Kidney tubule cell (primary cell): ENCODE results near the gene AGBL5.
A peak's percentile ranks its signal among the peaks of the same experiment; 100 is the strongest.
"Not testable (repeated sequence)": the region's sequence is repeated elsewhere in the genome, so short reads cannot be mapped to it uniquely, and the experiment has no call there.

Experiments used
- DNase-seq: peaks from one replicate; pipeline ENCODE4 v3.0.0-alpha.2; 2018; ENCODE audit warnings: low spot score

AGBL5 gene

DNA sequence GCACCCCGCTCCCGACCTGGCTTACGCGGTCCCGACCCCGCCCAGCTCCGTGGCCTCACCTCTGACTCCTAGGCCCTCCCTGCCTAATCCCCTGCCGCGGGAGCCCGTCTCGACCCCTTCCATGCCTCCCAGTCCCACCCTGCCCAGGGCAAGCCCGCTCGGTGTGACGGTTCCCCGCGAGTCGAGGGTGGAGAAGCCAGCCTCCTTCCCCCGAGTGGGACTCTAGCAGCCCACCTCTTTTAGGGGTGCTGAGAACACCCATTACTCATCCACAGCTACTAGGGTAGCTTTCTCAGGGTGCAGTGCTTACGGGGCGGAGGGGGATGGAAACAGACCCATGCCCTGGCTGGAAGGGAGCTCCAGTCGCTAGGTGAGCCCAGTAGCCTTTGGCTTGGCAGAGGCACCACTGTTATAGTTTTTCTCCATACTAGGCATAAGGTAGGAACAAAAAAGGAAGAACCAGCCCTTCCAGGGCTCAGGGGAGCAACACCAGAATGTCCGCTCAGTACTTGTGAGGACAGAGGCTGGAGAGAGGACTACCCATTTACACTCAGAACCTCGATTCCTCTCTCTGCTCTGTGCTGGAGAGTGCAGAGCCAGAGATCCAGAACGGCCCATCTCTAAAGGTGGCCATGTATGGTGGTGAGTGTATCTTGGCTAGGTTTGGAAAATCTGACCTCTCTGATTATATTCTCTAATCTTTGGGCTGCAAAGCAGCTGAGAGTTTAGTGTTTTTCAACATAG, 606 bp downstream of the AGBL5 start:
- DNase-seq, result peak; percentile 13

DNA sequence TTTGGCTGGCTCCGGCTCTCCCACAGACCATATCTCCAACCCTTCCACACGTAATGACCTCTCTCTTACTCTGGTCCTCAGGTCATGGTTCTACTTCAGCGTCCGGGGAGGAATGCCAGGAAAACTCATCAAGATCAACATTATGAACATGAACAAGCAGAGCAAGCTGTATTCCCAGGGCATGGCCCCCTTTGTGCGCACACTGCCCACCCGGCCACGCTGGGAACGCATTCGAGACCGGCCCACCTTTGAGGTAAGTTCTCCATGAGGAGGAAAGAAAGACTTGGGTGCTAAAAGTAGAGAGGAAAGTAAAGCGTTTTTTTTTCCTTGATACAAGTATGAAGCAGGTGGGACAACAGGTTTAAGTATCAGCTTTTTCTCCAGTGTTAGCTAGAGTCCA, 1.9 kb downstream of the AGBL5 start:
- DNase-seq, result no peak

DNA sequence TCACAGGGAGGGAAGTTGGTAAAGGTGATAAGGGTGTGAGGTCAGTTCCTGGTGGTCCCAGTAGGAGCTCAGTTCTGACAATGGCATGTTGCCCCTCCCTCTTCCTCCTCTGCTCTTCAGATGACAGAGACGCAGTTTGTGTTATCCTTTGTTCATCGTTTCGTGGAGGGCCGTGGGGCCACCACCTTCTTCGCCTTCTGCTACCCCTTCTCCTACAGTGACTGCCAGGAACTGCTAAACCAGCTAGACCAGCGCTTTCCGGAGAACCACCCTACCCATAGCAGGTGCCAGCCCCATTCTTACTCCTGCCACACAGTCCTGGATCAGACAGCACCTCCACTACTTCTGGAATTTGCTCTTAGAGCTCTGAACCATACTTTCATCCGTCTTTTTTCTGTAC, 2.3 kb downstream of the AGBL5 start:
- DNase-seq, result no peak

DNA sequence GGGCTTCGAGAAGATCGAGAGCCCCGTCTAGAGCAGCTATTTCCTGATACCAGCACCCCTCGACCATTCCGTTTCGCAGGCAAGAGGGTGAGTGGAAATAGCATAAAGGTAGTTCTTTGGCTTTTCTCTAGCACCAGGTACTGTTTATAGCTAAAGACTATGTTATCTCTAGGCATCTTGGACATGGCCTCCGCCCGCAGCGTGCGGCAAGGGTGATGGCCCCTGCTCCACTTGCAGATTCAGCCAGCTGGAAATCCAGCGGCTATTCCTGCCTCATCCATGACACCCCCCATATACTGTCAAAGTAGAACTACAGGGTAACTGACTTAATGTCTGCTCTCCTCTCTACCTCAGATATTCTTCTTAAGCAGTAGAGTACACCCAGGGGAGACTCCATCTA, 3.3 kb downstream of the AGBL5 start:
- DNase-seq, result no peak

DNA sequence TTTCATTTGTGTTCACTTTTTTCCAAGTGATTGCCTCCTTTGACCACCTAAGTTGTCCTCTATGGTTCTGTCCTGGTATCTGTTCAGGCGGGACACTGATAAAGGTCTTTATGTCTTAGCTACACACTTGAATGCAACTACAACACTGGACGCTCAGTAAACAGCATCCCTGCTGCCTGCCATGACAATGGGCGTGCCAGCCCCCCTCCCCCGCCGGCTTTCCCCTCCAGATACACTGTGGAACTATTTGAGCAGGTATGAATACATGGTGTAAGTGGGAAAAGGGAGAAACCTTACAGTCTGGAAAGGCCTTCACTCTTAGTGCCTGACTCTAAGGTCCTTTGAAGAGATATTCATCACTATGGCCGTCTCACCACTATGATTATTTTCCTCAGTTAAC, 5.7 kb downstream of the AGBL5 start:
- DNase-seq, result no peak

DNA sequence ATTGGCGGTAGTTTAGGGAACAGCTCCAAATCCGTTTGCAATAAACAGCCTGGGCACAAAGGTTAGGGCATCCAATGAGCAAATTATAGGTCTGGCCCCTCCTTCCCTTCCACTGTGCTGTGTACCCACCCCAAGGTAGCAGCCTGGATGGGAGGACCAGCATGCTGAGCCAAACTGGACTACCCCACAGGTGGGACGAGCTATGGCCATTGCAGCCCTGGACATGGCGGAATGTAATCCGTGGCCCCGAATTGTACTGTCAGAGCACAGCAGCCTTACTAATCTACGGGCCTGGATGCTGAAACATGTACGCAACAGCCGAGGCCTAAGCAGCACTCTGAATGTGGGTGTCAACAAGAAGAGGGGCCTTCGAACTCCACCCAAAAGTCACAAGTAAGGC, 6.7 kb downstream of the AGBL5 start:
- no peak for DNase-seq

DNA sequence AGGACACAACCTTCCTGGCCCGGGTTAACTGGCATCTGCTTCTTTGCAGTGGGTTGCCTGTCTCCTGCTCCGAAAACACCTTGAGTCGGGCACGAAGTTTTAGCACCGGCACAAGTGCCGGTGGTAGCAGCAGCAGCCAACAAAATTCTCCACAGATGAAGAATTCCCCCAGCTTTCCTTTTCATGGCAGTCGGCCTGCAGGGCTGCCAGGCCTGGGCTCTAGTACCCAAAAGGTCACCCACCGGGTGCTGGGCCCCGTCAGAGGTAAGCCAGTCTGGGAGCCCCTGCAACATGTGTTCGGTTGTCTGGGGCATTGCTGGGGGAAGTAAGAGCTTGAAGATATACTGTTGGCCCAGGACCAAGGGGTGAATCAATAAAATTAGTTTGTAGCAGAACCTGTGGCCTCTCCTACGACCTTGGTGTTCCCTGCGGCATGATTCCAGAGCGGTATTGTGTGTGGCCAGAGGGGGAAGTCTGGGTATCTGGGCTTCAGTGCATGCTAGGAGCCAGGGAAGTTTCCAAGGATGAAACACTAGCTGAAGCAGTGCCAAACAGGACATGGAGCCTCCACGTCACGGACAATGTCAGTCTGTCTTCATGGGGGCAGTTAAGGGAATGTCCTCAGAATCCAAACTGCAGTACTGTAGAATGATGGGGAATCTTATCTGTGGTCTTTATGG, 7.8 kb downstream of the AGBL5 start:
- no peak for DNase-seq

DNA sequence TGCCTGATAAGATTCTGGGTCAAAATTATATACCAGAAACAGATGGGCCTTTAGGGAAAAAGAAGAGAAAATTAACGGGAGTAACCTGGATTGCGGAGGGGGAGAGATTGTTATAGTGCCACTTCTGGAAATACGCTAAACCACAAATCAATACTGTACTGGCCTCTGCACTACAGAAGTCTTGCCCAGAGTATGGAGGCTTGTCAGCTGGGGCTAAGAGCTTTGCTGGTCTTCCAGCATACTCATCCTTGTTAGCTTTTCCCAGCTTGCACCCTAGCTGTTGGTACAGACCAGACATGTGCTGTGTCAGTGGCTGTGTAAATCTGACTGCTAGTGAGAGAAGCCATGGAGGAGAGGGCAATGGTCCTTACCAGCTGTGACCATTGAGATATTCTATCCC, 8.9 kb downstream of the AGBL5 start:
- no peak for DNase-seq

DNA sequence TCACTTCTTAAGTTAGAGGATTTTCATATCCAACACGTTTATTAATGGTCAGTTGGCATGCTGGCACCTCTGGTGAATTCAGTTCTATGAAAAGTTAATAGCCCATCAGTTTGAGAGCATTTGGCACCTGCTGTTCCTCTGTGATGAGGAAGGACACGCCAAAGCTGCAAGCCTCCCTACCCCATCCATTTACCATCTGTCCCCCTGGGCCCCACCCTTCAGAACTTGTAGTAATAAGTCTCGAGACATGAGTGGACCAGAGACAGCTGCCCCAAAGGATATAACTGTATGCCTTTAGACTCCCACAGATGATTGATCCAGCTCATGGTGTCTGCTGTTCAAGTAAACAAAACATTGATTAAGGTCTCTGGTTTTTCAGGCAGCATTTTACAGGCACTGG, 13.7 kb downstream of the AGBL5 start:
- DNase-seq, result no peak

DNA sequence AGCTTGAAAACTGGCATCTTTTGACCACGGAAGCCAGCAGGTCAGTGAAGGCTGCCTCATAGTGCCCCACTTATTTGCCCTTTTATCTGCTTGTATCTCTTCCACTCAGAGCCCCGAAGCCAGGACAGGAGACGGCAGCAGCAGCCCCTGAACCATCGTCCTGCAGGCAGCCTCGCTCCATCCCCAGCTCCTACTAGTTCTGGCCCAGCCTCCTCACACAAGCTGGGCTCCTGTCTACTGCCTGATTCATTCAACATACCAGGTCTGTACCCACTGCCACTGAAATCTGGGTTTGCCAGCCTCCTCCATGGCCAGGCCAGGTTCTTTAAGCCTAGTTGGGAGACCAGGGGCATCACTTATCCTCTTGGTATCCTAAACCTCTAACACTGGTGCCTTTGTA, 15.9 kb downstream of the AGBL5 start:
- DNase-seq, result no peak

DNA sequence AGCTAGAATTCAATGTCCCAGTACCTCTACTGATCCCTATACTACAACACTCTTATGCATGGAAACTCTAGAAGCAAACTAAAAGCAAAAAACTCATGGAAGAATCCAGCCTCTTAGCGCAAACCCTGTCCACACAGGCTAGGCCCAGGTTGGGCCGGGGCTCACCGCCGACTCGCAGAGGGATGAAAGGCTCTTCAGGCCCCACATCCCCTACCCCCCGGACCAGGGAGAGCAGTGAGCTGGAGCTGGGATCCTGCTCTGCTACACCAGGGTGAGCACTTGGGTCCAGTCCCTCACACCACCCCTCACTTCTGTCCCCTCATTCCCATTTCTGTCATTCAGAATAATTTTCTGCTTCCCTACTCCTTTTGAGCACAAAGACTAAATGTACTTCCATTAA, 18.0 kb downstream of the AGBL5 start:
- DNase-seq, result no peak

DNA sequence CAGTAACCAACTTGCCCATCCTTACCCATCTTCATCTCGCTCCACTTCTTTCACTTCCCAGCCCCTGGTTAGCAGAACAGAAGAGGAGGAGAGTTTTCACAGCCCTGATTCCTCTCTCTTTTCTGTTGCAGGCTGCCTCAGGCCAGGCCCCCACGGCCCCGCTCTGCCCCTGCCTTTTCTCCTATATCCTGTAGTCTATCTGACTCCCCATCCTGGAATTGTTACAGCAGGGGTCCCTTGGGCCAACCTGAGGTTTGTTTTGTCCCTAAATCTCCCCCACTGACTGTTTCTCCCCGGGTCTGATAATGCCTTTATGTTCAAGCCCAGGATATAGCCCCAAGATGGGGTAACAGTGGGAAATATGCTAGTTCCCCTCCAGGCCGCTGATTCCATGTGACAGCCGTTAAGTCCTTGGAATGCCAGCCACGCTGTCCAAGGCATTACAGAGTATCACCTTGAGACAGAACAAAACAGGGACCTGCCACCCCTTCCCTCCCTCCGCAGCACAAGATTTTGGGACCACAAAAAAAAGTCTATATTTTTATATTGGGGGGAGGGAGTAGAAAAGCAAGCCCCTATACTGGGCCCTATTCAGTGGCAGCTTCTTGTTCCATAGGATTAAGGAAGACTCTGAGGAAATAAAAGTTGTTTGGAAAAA, 18.6 kb downstream of the AGBL5 start:
- no peak for DNase-seq

DNA sequence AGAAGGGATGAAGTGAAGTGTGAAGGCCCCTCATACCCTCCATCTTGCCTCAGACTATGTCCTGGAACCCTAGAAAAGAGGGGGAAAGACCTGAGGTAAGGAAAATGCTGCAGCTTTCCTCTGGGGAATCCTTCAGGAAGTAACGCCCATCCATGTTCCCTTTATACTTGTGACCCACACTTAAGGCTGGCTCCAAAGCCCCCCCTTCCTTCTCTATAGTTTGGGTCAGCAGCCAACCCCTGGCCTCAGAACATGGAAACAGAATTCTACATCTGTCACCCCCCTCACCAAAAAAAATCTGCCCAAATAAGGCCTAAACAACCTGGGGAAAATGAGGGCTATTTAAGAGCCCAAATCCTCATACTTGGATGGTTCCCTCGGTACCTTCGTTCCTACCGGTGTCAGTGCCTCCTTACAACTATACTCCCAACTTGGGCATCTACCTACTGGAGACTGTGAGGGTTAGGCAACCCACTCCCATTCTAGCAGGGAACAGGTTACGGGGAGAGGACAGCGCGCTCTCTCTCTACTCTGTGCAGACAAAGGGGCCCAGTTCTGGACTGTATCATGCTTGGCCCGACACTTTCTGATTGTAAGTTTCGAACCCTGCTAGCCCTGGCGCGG, 19.3 kb downstream of the AGBL5 start:
- DNase-seq, result no peak

DNA sequence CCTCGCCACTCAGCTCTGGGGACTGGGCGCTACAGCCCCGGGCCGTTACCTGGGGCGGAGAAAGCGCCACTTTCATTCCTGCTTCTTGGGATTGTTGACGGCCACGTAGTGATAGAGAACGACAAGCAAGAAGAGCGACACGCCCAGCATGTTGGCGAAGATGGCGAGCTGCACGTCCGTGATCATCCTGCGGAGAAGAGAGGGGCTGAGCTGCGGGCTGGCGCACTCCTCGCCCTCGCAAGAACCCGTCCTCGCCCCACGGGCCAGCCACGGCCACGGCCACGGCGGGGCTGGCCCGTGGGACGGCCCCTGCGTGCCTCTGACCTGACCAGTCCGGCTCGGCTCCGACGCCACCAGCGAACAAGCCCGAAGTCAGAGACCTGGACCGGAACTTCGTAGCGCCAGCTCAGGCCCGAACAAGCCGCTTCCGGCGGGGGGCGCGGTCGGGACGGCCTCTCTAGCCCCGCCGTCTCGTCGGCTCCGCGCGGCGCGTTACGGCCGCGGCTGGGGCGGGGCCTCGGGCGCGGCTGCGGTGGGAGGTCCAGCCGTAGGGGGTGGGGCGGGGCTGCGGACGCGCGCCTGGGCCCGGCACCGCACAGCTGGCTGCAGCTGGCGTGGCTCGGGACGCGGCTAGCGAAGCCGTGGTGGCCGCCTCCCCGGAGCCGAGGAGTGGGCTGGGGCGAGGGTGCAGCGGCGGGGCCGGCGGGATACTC, 20.0 kb downstream of the AGBL5 start, which contains the start of gene OST4:
OST4 (minus strand) TSS at position 378 of the 713 bp plus-strand sequence.
- peak; percentile 93 for DNase-seq

DNA sequence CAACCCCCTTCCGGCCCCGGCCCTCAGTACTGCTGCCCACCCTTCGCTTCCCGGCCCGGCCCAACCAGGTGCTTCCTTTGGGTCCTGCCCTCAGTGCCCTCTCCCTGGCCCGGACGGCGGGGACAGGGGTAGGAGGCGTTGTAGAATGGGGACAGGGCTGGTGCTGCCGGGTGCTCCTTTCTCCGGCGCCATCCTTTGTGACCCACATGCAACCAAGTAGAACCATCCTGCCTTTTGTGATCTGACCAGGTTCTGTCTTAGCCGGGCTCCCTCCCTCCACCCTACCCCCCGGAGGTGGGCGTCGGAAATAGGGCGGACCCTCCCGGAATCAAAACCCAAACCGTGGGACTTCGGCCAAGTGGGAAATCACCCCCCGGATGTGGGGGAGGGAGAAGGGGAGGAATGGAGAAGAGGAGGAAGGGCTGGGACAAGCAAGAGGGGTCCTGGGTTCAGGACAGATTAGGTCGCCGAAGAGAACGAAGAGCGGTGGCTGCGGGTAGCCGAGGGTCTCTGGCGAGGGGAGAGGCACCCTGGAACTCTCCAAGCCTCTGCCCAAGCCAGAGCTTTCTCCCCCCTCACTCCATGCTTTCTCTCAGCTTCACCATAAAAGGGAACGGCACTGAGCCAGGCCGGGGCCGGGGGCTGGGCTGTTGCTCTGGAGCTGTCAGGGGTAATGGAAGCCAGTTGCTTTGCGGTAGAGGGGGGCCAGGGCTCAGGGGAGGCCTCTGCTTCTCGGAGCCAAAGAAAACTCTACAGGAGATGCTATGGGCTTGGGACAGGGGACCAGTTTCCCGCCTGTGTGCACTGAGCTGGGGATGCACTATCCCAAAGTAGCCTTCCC, 20.7 kb downstream of the AGBL5 start:
- DNase-seq, result peak; percentile 34

DNA sequence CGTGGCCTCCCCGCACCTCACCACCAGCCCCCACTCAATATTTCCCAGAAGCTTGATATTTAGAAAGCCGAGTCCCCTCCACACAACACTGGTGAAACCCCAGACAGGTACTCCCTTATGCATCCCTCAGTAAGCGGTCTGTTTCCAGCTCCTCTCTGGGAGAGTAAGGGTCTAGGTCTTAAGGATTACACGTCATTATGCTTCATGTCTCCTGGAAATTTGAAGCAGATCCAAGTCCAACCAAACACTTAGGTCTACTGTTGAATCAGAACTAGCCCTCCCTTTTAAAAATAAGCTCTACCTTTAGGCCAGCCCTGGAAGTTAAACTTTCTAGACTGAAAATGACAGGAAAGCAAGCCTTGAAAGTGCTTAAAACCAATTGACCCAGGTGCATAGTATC, 21.5 kb downstream of the AGBL5 start:
- no peak for DNase-seq

DNA sequence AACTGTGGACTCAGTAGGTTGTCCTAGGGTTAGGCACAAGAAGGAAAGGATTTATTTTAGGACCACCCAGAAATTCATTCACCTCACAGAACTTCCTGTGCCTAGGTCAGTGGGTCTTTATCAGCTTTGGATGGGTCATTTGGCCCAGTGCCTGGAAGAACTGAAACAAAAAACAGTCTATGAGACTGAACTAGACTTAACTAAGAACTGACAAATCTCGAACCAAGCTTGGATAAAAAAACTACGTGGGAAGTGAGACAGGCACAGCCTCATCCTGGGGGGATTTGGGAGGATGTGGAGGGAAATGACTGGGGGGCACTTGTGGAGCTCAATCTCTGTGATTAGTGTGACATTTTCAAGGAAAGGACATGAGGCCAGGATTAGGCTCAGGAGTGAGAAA, 22.3 kb downstream of the AGBL5 start:
- DNase-seq, result no peak

DNA sequence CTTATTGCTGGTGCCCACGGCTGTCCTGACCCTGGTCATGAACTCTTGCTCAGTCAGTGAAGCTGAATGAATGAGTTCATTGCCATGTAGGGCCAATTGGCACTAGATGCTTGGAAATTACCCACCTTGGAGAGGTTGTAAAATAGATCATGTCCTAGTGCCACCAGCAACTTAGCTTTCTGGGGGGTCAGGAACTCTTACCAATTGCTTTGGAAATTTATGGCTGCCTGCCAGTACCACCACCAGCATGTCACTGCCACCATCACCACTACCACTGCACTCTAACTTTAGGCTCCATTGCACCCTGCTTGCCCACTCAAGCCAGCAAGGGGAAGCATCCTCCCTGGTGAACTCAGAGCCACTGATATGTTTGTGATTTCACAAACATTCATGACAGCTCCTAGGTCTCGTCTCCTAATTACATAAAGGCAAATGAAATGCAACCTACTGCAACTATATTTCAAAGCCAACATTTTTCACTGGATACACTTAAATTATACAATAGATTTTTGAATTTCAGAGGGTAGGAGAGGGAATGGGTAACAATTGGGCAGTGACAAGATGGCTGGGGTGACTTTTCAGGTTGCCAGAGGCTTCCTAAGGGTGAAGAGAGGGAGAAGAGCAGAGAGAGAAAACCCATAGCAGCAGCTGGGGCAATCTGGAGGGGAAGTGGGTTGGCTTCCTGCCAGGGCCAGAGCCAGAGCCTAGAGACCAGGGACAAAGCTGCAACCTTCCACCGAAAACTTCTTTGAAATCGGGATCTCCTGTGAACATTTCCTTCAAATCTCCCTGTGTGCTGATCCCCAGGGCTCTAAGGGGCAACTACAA, 23.5 kb downstream of the AGBL5 start:
- no peak for DNase-seq

DNA sequence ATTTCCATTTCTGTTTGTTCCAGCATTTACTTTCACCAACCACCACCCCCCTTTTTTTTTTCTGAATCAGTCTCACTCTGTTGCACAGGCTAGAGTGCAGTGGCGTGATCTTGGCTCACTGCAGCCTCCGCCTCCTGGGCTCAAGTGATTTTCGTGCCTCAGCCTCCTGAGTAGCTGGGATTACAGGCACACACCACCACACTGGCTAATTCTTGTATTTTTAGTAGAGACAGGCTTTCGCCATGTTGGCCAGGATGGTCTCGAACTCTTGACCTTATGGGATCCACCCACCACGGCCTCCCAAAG, 24.1 kb downstream of the AGBL5 start:
- DNase-seq, result not testable (repeated sequence)

DNA sequence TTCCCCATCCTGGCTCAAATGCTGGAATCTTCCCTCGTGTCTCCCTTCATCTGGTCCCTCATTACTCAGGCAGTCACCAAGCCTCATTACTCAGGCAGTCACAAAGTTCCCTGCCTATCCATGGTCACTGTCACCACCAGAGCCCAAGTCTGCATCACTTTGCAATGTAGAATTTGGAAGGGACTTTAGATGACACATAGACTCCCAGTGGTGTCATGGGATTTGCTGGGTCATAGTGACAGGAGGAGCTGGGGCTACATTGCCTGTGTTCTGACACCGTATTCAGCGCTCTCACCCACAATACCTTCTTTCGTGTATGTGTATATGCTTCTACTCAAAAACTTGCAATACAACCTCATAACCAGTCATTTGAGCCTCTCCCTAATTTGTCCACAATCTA, 24.9 kb downstream of the AGBL5 start:
- no peak for DNase-seq

DNA sequence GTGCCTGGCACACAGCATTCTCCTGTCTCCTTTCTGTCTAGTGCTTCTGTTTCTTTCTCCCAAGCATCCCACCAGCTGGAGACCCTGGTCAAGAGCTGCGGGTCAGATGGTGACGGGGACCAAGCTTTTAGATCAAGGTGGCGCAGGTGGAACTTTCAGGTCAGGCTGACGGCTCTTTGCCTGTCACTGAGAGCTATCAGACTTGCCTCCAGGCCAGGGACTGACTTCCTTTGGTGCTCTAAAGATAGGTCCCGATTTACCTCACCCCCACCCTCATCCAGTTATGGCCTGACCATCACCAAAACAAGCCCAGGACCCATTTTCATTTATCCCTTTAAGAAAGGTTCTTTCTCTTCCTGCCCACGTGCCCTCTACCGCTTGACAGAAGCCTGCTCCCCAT, 25.8 kb downstream of the AGBL5 start:
- no peak for DNase-seq
